HG03159 (cell line): ENCODE results near the gene RNLS.

Experiments used
- ATAC-seq: cut with Tn5 transposase; IDR thresholded peaks from one replicate; pipeline ENCODE4 v1.9.1; 2021; ENCODE audit warnings: mild to moderate bottlenecking, moderate library complexity; ENCODE audit not compliant: unreplicated experiment

RNLS gene

DNA sequence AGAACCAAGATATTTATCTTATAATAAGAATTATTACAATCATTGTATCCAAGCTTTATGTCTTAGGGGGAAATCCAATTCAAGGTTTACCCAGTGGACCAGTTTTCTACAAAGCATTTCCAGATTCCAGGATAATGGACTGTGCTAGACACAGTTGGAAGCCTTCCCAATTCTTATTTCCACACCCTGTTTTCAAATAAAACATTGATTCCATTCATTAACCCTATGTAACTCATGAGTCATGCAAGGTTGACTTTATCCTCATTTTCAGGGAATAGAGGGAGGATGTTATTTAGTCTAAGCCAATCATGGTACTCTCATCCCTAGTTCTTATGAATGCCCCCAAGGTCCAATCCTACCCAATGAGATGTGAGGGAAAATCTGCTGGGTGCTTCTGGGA, 145.7 kb downstream of the RNLS start:
- no peak for ATAC-seq

DNA sequence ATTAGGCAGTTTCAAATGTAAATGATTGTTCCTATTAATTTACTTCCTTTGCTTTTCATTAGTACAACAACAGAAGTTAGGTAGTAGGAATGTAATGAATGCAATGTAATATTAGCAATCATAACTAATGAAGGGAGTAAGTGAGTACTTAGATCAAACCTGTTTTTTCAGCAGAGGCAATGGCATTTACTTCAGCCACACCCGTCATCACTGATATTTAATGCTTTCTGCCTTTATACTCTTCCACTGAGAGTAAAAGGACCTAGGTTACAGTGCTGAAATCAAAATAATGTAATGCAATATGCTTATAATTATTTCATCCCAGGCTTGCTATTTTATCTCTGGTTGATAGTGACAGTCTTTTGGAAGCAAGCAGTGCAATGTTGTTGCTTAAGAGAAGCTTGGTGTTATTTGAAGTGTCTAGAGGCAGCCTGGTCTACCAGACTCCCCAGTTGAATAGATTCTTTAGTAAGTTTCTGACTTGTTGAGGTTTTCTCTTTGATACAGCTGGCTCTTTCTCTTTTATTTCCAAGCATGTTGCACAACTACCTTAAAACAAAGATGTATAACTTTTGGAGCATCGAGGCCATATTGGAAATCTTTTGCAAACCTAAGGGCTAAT, 149.4 kb downstream of the RNLS start:
- no peak for ATAC-seq

GRCh38 chr10:88431103-88431502, 152.0 kb downstream of the RNLS start:
- no peak for ATAC-seq

DNA sequence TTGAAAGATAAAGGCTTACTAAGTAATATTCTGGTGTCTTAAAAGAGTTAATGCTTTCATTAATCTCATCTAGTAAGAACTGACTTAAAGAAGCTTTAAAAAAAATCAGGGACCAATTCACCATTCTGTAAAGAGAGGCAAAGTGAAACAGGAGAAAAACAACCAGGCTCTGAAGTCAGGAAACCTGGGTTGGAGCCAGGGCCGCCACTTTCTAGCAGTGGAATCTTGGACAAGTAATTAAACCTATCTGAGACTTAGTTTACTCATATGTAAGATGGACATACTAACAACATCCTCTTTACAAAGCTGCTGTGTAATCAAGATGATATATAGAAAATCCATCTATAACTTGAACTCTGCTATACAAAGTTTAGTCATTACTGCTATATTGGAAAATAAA, 154.1 kb downstream of the RNLS start:
- no peak for ATAC-seq

DNA sequence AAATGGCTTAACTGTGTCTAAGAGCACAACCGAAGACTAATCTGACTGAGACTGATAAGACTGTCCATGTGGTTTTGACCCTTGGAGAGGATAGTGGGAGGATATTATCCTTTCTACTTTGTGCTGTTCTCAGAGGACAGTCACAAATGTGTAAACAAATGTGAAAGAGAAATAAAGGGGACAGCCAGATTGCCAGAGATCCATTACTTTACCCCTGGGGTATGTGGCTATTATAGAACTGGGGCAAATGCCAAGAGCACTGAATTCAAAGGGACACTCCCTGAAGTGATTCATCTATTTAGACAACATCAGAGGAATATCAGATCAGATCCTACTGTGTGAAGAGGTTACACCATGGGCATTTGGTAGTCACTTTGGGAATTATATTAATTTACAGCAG, 154.7 kb downstream of the RNLS start:
- no peak for ATAC-seq

GRCh38 chr10:88427024-88427423, 156.1 kb downstream of the RNLS start:
- ATAC-seq, result no peak

GRCh38 chr10:88424881-88425280, 158.2 kb downstream of the RNLS start:
- no peak for ATAC-seq

GRCh38 chr10:88423732-88424131, 159.4 kb downstream of the RNLS start:
- ATAC-seq, result no peak

DNA sequence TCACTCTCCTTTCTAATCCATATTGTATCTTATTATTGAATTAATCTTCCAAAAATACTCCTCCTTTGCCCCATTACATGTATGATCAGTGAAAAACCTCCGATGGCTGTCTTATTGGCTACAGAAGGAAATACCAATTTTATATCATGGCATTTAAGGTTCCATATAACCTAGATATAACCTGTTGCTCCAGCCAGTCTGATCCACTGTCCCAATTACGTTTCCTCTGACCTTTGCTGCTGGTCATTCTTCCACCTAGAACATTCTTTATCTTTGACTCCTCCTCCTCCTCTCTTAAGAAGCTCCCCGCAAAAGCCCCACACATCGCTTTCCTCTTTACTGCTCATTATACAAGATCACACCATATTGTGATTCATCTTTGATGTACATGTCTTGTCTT, 161.5 kb downstream of the RNLS start:
- no peak for ATAC-seq

DNA sequence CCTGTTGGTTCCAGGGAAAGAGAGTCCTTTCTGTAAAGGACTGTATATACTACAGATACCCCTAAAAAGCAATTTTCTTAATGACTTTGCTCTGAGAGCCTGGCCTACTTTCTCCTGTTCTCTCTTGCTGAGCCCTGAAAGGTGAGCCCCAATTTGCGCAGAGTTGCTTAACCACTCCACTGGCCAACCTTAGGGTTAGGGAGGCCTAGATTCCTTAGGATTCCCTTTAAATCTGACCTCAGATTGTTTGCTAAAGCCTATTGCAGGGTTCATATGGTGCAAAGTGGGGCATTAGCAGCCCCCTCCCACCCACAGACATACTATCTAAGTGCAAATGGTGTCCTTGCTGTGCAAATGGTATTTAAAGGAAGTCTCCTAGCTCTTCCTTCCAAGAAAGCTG, 164.2 kb downstream of the RNLS start:
- no peak for ATAC-seq

- ATAC-seq, result no peak
These were observed 165.6 kb downstream of the RNLS start for GRCh38 chr10:88417387-88418030.

- no peak for ATAC-seq
These were observed 166.3 kb downstream of the RNLS start for GRCh38 chr10:88416801-88417200.

DNA sequence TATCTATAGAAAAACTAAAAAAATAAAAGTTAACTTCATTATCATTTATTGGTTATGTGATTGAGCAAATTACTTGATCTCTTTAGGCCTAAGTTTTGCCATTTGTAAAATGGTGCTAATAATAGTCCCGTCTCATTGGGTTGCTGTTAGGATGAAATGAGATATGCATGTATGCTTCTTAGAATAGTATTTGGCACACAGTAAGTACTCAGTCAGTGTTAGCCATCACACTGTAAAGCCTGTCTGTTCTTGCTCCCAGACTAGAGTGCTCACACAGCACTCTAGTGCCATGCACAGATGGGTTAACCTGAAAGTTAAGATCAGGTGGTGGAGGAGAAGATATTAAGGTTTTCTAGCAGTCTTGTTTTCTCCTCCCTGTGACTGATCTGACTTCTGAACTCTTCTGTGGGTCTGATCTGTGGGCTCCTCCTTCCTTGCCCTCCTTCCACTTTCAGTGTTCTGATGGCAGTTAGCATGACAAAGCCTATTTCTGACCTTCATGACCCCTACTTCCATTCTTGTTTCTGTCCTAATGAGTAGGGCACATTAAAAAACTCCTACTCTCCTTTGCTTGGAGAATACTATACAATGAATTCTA, 167.5 kb downstream of the RNLS start:
- ATAC-seq, result no peak

DNA sequence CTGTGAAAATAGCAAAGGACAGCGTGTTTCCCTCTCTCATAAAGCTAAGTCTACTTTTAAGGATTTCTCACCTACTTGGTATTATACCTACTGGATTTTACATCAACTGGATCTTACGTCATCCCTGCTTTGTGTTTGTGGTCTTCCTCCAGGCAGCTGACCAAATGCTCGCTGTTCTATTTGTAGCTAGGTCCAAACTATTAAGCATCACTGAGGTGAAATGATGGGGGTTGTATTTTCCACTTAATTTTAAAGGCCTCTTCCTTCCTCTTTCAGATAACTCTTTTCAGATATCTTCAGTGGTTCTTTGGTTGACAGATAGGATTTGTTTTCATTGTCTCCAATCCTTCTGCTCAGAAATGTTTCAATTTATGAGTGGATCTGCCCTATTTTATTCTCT, 169.7 kb downstream of the RNLS start:
- ATAC-seq, result no peak

DNA sequence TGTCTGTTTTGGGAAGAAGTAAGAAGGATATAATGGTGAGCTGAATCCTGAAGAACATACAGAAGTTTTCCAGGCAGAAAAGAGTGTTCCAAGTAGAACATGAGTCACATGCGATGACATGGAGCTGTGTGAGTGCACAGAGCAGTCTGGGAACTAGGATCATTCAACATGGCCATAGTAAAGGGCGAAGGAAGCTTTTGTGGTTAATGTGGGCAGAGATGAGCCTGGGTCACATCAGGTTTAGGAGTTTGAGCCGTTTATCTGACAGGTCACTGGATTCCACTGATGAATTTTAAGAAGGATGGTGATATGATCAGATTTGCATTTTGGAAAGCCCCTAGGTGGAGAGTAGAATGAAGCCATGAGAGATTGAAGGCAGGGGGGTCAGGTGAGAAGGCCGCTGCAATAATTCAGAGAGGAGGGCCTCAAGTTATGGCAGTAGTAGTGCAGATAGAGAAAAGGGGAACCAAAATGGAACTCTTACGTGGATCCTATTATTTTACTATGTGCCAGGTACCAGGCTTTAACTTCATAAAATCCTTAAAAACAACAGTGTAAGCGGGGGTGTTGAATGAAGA, 171.3 kb downstream of the RNLS start:
- no peak for ATAC-seq

GRCh38 chr10:88409824-88410223, 173.3 kb downstream of the RNLS start:
- ATAC-seq, result no peak

DNA sequence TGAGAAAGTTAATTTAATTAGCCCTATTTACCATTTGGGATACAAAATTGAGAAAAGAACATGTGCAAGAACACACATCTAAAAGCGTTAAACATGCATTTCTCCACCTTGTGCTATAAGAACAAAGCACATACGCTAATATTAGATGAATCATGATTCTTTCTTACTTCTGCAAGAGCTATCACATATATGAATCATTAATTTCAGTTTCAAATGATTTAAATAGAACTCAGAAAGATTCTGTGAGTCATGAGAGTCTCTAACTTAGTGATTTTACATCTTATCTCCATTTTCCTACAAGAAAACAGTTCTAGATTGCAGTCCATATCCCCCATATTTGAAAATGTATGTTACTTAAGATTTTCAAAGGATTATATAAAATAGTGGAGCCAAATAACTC, 173.9 kb downstream of the RNLS start:
- ATAC-seq, result no peak

DNA sequence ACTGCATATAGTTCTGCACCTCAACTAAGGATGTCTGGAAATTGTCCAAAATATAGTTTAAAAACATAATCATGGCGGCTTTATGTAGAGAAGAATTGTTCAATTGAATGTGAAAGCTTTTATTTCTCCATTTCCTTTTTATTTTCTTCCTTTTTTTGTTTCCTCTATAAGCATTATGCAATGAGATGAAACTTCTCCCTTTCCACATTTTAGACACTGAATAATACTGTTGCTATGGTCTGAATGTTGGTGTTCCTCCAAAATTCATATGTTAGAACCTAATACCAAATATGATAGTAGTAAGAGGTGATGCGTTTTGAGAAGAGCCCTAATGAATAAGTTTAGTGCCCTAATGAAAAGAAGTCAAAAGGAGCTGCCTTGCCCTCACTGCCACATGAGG, 175.0 kb downstream of the RNLS start:
- ATAC-seq, result no peak

DNA sequence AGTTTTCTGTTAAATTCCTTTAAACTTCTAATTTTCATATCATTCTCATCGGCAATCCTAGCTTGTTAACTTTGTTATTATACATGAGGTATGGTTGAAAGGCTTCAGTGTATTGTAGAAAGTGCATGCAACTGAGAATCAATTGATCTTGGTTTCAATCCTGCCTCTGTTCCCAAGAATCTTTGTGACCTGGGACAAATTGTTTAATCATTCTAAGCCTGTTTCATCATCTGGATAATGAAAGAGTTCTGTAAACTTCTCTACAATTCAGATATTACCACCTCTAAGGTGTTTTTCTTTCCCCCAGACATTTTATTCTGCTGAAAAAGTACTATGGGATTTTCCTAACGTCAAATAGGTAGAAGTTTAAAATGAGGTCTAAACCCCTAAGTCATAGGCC, 179.0 kb downstream of the RNLS start:
- ATAC-seq, result no peak

DNA sequence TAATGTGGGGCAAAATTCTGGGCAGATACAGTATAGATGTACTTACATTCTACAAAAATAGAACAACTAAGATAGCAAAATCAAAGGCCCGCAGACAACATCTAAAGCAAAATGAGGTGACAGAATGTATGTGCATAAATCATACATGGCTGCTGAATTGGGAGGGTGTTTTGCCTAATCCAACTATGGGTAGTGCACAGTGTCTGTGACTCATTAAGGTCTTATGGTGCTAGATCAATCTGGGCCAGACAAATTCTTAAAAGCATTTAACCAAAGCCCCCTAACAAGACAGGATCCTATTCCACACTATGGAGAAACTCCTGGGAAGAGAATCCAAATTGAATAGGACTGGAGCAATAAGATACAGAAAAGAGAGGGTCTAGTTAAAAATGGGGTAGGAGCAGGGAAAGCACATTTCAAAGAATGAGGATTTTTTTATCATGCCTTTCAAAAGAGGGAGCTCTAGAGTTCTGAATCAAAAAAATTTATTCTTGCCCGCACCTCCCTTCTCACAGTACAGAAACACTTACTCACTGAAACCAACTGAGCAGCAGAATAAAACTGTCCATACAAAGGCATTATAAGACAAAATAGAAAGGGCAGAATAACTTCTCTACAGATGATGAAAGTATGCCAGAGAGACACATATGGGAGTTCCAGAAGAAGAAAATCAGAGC, 181.3 kb downstream of the RNLS start:
- no peak for ATAC-seq

- no peak for ATAC-seq
These were observed 183.9 kb downstream of the RNLS start for GRCh38 chr10:88399240-88399639.

DNA sequence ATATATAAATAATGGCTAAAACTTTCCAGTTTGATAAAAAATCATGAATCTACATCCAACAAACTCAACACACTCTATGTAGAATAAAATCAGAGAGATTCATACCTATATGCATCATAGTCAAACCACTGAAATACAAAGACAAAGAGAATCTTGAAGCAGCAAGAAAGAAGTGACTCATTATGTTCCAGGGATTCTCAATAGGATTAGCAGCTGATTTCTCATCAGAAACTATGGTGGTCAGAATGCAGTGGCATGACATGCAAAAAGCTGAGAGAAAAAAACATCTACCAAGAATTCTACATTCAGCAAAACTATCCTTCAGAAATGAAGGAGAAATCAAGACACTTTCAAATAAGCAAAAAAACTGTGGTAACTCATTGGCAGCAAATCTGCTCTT, 187.4 kb downstream of the RNLS start:
- ATAC-seq, result no peak
